ENCODE measurements around the gene OLFML2B. TPM values are rescaled to one million over a fixed set of nuclear protein-coding genes. Genes with fewer than 3 reads are reported as not detected.

OLFML2B gene
- total RNA-seq, 2 donors from 2014 or later = 1.1 to 4.3 TPM

DNA sequence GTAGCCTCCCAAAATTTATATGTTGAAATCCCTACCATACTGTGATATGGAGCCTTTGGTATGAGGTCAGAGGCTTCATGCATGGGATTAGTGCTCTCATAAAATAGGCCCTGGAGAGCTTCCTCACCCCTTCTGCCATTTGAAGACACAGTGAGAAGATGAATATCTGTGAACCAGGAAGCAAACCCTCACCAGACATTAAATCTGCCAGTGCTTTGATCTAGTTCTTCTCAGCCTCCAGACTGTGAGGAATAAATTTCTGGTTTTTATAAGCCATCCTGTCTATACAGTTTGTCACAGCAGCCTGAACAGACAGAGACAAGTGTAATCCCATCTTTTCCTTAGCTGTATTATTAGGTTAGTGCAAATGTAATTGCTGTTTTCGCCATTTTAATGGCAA lies 88.4 kb downstream of the OLFML2B start:
- no peak for ATAC-seq

GRCh38 chr1:161933592-161934588 lies 89.8 kb downstream of the OLFML2B start:
- intact Hi-C loops (cut with DNase I, micrococcal nuclease) = no loop called here
- DNase-seq (no peak), ATAC-seq (no peak)

More for the DNA sequence above, 88.4 kb downstream of the OLFML2B start:
- intact Hi-C loops (cut with DNase I, micrococcal nuclease) = no loop called here
- no peak for DNase-seq

Other genes with a start within 250 kb of the OLFML2B start
- 10 to 100 TPM; 11.3 to 14.4 TPM for gene NOS1AP, start 45.8 kb upstream of the OLFML2B start, total RNA-seq

All from left colon (tissue), 2 donors.